Adipose tissue (tissue), 3 donors: ENCODE results near the gene WNK2. TPM values are rescaled to one million over a fixed set of nuclear protein-coding genes. Genes with fewer than 3 reads are reported as not detected.

ENCODE experiments used
- H3K27ac ChIP-seq: one replicate; pipeline ENCODE4 v1.5.1; 2013; ENCODE audit warnings: low read depth, low read length
- WGBS, 3 donors: extraction: QIAGEN DNeasy Blood & Tissue Kit; methylation state at CpG; one replicate each; pipeline ENCODE4 v1.1.7; 2013; 5-methylcytosine and 5-hydroxymethylcytosine counted together
- polyA plus RNA-seq, 3 donors: library from polyadenylated mRNA; stranded (reverse); fragments of 200-250 nt; gene quantifications; one replicate each; pipeline ENCODE4 v1.2.3, GENCODE V29; 2013
- donor health status: healthy with polysubstance abuse.
- donor health status: Bipolar disorder and iron deficiency.
- donor health status: healthy.

WNK2 gene
- polyA plus RNA-seq, 3 donors, result 1.3 to 22.2 (median 1.3) TPM

GRCh38 chr9:93255494-93255867 lies 71.5 kb downstream of the WNK2 start:
- H3K27ac ChIP-seq, result no peak overlapping the region
- 81 to 87% (median 86%) methylated on average over 7 of the region's 7 CpGs for WGBS, 3 donors

GRCh38 chr9:93255994-93256877 lies 72.3 kb downstream of the WNK2 start:
- no peak overlapping the region for H3K27ac ChIP-seq
- 94 to 95% (median 94%) methylated on average over 22 of the region's 22 CpGs for WGBS, 3 donors

GRCh38 chr9:93256878-93257807 lies 73.2 kb downstream of the WNK2 start:
- WGBS, 3 donors, result 78 to 89% (median 87%) methylated on average over 18 to 22 of the region's 22 CpGs

GRCh38 chr9:93257808-93258331 lies 73.9 kb downstream of the WNK2 start:
- 82 to 87% (median 82%) methylated on average over 12 of the region's 12 CpGs for WGBS, 3 donors
- no peak overlapping the region for H3K27ac ChIP-seq

More at GRCh38 chr9:93256878-93257807, 73.2 kb downstream of the WNK2 start:
- no peak overlapping the region for H3K27ac ChIP-seq

- 72 to 95% (median 90%) methylated on average over 4 of the region's 4 CpGs for WGBS, 3 donors
- H3K27ac ChIP-seq, result no peak overlapping the region
Observed at GRCh38 chr9:93258419-93258817, 74.5 kb downstream of the WNK2 start.

- WGBS, 3 donors, result 86 to 90% (median 86%) methylated on average over 32 to 33 of the region's 33 CpGs
- H3K27ac ChIP-seq, result no peak overlapping the region
Observed at GRCh38 chr9:93258818-93259489, 75.0 kb downstream of the WNK2 start.

- WGBS, 3 donors, result 88 to 93% (median 90%) methylated on average over 18 to 20 of the region's 20 CpGs
Observed at GRCh38 chr9:93259490-93260262, 75.7 kb downstream of the WNK2 start.

GRCh38 chr9:93260263-93261066 lies 76.5 kb downstream of the WNK2 start:
- no peak overlapping the region for H3K27ac ChIP-seq
- WGBS, 3 donors, result 75 to 94% (median 87%) methylated on average over 12 of the region's 12 CpGs

More at GRCh38 chr9:93259490-93260262, 75.7 kb downstream of the WNK2 start:
- no peak overlapping the region for H3K27ac ChIP-seq

- no peak overlapping the region for H3K27ac ChIP-seq
- WGBS, 3 donors, result 67 to 94% (median 84%) methylated on average over 10 of the region's 10 CpGs
Observed at GRCh38 chr9:93261281-93261680, 77.3 kb downstream of the WNK2 start.

- H3K27ac ChIP-seq, result no peak overlapping the region
- WGBS, 3 donors, result 73 to 88% (median 88%) methylated on average over 26 of the region's 26 CpGs
Observed at GRCh38 chr9:93261735-93262523, 78.0 kb downstream of the WNK2 start.

GRCh38 chr9:93262537-93263310 lies 78.8 kb downstream of the WNK2 start:
- no peak overlapping the region for H3K27ac ChIP-seq
- WGBS, 3 donors, result 38 to 89% (median 84%) methylated on average over 16 to 19 of the region's 19 CpGs

- H3K27ac ChIP-seq, result no peak overlapping the region
- 89 to 93% (median 91%) methylated on average over 31 to 41 of the region's 41 CpGs for WGBS, 3 donors
Observed at GRCh38 chr9:93263334-93264229, 79.6 kb downstream of the WNK2 start.

GRCh38 chr9:93264338-93265125 lies 80.6 kb downstream of the WNK2 start:
- no peak overlapping the region for H3K27ac ChIP-seq
- WGBS, 3 donors, result 85 to 91% (median 89%) methylated on average over 14 of the region's 14 CpGs
